Gastrocnemius medialis (tissue), 4 donors: ENCODE results near the gene NCAPD3.

Experiments used
- CTCF ChIP-seq, 5 experiments: fragments of 450-650 bp in 3 of 5; fragments of 200-600 bp in 2 of 5; sonication (generic) in 2 of 5; IDR thresholded peaks in 4 of 5; conservative IDR thresholded peaks in 1 of 5; 1 replicate in 4 of 5; 2 replicates in 1 of 5; pipeline ENCODE4 v1.5.1; 2016 to 2019; ENCODE audit warnings: antibody characterized with exemption in 5 of 5, mild to moderate bottlenecking in 3 of 5, moderate library complexity in 3 of 5
- POLR2A ChIP-seq, 2 donors: fragments of 450-650 bp; IDR thresholded peaks; one replicate each; pipeline ENCODE4 v1.6.1; 2017; ENCODE audit warnings: antibody characterized with exemption in 2 of 2, mild to moderate bottlenecking in 2 of 2, moderate library complexity in 2 of 2

GRCh38 chr11:134151083-134151747 lies 72.6 kb downstream of the NCAPD3 start:
- TF ChIP-seq CTCF (IDR thresholded peaks at IDR 0.05 in 4 of 5, conservative IDR thresholded peaks at IDR 0.05 in 1 of 5) (no peak), POLR2A (IDR thresholded peaks at IDR 0.05) (no peak)
